Measurements from ENCODE around the gene HAUS6.

DNA sequence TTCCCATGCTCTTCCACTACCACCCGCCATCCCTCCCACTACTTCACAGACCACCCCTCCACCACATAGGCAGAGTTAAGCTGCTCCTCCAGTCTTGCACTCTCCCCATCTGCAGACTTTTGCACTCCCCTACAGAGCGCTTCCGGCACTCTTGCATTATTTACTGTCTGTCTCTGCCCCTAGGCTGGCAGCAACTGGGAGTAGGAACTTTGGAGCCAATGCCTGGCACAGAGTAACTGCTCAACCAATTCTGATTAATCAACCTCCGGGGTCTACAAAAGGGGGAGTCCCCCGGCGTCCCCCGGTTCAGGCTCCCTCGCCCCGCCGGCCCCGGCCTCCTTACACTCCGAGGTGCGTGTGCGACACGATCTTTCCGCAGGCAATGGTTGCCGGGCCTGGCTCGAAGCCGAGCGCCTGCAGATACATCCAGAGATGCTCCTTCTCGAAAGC is 498 bp downstream of the HAUS6 start:
- no peak for TF ChIP-seq POLR2A (IDR thresholded peaks at IDR 0.05; ENCODE audit: low read depth, low read length)
- no peak for TF ChIP-seq POLR2AphosphoS5 (IDR thresholded peaks at IDR 0.05; ENCODE audit: low read depth, low read length)
- TF ChIP-seq SPI1 (IDR thresholded peaks at IDR 0.05; ENCODE audit: low read depth, low read length) = no peak
- TF ChIP-seq POU2F2 (IDR thresholded peaks at IDR 0.05; ENCODE audit: low read depth, low read length) = no peak
- TF ChIP-seq TAF1 (IDR thresholded peaks at IDR 0.05; ENCODE audit: low read depth, low read length) = no peak
- TF ChIP-seq PAX5 (IDR thresholded peaks at IDR 0.05; ENCODE audit: insufficient read depth, low read length, severe bottlenecking) = no peak

All from GM12891 (cell line).